K562 (cell line): ENCODE data around the gene SLC6A6. TPM values are rescaled to one million over a fixed set of nuclear protein-coding genes. Genes with fewer than 3 reads are reported as not detected.

Source experiments
- NFXL1 ChIP-seq: fragments of 450-650 bp; formaldehyde crosslinking; IDR thresholded peaks from 2 replicates; pipeline ENCODE4 v1.4.0; 2021; ENCODE audit warnings: mild to moderate bottlenecking
- ZNF133 ChIP-seq: fragments of 250-450 bp; sonication (Bioruptor Pico); IDR thresholded peaks from 2 replicates; pipeline ENCODE4 v1.4.0; 2020; ENCODE audit warnings: mild to moderate bottlenecking
- polyA plus RNA-seq, 8 experiments: library from polyadenylated mRNA; depleted of rRNA in 4 of 8; stranded (reverse) in 5 of 8; unstranded in 3 of 8; fragments of >200 nt; fragmentation: Nextera tagmentation in 2 of 8; fragmentation: Illumina TruSeq in 1 of 8; extraction: Ambion mirVana in 2 of 8; extraction: Trizol in 1 of 8; gene quantifications; 2 replicates each; pipeline versions ENCODE4 v1.2.1 to v1.2.3, GENCODE V29; 2011 to 2014; ENCODE audit warnings: inconsistent platforms in 1 of 8, missing spikeins in 1 of 8
- total RNA-seq, 7 experiments: library from RNA; depleted of rRNA in 6 of 7; stranded (reverse); fragments of >200 nt in 6 of 7; fragmentation: Illumina TruSeq in 2 of 7; extraction: Trizol in 2 of 7; gene quantifications; 2 replicates each; pipeline versions ENCODE4 v1.2.1 to v1.2.3, GENCODE V29; 2011 to 2021; ENCODE audit warnings: low replicate concordance in 1 of 7
- TF ChIP-seq, protein P1 (sequence below), 2 experiments: fragments of 450-650 bp in 1 of 2; sonication (generic) in 1 of 2; formaldehyde crosslinking in 1 of 2; IDR thresholded peaks; 2 replicates each; pipeline versions ENCODE4 v1.7.1 to v1.9.0; 2016 to 2022; ENCODE audit warnings: inconsistent platforms in 1 of 2, mild to moderate bottlenecking in 1 of 2, missing genetic modification reagents in 1 of 2
- TF ChIP-seq, protein P2 (sequence below): sonication (generic); formaldehyde crosslinking; IDR thresholded peaks from 2 replicates; pipeline ENCODE4 v1.8.1; 2022; ENCODE audit warnings: missing genetic modification reagents
- TF ChIP-seq, protein P3 (sequence below): sonication (generic); formaldehyde crosslinking; IDR thresholded peaks from 2 replicates; pipeline ENCODE4 v1.8.1; 2023; ENCODE audit warnings: missing genetic modification reagents, mild to moderate bottlenecking, borderline replicate concordance
- TF ChIP-seq, protein P4 (sequence below), 2 experiments: fragments of 200-800 bp in 1 of 2; sonication (Bioruptor generic) in 1 of 2; sonication (generic) in 1 of 2; formaldehyde crosslinking in 1 of 2; IDR thresholded peaks in 1 of 2; conservative IDR thresholded peaks in 1 of 2; 2 replicates each; pipeline versions ENCODE4 v1.5.0 to v1.6.1; 2016 to 2020; ENCODE audit warnings: missing compliant biosample characterization in 1 of 2, missing genetic modification characterization in 1 of 2, missing genetic modification reagents in 1 of 2

SLC6A6 gene
- total and polyA plus RNA-seq, 9 of the 15 experiments (the other 6 are each of a cell fraction or from before 2014, with no cell fraction given): 12.3 to 203 (median 93.2) TPM

DNA sequence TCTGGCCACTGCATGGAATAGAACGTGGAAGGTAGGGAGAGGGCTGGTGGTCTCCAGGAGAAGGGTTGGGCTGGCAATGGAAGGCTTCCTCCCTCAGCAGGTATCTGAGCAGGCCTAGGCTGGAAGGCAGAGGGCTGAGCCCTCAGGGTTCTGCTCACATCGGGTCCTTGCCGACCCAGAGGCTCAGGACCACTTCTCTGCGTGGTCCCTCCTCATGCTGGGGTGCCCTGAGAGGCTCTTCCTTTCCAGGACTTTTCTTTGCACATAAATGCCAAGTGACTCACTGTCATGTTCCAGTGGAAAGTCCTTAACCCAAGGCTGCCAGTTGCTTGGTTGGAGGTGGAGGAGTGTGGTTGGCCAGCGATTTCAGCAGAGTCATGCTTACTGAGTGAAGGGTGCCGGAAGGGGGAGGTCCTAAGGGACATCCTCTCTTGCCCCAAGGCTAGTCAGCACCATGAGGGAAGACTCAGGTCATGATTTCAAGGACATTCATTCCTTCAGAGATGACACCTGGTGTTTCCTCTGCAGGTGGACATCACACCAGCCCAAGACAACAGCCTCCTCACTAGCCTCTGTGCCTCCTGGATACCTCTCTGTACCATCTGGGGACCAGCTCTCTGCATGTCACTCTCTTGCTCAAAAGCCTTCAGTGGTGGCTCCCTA is 8.2 kb downstream of the SLC6A6 start (continued):
- TF ChIP-seq, protein P1, sequence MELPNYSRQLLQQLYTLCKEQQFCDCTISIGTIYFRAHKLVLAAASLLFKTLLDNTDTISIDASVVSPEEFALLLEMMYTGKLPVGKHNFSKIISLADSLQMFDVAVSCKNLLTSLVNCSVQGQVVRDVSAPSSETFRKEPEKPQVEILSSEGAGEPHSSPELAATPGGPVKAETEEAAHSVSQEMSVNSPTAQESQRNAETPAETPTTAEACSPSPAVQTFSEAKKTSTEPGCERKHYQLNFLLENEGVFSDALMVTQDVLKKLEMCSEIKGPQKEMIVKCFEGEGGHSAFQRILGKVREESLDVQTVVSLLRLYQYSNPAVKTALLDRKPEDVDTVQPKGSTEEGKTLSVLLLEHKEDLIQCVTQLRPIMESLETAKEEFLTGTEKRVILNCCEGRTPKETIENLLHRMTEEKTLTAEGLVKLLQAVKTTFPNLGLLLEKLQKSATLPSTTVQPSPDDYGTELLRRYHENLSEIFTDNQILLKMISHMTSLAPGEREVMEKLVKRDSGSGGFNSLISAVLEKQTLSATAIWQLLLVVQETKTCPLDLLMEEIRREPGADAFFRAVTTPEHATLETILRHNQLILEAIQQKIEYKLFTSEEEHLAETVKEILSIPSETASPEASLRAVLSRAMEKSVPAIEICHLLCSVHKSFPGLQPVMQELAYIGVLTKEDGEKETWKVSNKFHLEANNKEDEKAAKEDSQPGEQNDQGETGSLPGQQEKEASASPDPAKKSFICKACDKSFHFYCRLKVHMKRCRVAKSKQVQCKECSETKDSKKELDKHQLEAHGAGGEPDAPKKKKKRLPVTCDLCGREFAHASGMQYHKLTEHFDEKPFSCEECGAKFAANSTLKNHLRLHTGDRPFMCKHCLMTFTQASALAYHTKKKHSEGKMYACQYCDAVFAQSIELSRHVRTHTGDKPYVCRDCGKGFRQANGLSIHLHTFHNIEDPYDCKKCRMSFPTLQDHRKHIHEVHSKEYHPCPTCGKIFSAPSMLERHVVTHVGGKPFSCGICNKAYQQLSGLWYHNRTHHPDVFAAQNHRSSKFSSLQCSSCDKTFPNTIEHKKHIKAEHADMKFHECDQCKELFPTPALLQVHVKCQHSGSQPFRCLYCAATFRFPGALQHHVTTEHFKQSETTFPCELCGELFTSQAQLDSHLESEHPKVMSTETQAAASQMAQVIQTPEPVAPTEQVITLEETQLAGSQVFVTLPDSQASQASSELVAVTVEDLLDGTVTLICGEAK (IDR thresholded peaks at IDR 0.05): 0 out of 2 replicates have a peak, but pooled peaks have one; percentile 6
- TF ChIP-seq, protein P1 (CRISPR knock-in tag; IDR thresholded peaks at IDR 0.05): no peak
- TF ChIP-seq NFXL1 (peak; percentile 81; the same call in 1 of the 2 replicates), ZNF133 (CRISPR knock-in tag) (no peak)
- TF ChIP-seq, protein P2, sequence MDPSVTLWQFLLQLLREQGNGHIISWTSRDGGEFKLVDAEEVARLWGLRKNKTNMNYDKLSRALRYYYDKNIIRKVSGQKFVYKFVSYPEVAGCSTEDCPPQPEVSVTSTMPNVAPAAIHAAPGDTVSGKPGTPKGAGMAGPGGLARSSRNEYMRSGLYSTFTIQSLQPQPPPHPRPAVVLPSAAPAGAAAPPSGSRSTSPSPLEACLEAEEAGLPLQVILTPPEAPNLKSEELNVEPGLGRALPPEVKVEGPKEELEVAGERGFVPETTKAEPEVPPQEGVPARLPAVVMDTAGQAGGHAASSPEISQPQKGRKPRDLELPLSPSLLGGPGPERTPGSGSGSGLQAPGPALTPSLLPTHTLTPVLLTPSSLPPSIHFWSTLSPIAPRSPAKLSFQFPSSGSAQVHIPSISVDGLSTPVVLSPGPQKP: no peak
- TF ChIP-seq, protein P3, sequence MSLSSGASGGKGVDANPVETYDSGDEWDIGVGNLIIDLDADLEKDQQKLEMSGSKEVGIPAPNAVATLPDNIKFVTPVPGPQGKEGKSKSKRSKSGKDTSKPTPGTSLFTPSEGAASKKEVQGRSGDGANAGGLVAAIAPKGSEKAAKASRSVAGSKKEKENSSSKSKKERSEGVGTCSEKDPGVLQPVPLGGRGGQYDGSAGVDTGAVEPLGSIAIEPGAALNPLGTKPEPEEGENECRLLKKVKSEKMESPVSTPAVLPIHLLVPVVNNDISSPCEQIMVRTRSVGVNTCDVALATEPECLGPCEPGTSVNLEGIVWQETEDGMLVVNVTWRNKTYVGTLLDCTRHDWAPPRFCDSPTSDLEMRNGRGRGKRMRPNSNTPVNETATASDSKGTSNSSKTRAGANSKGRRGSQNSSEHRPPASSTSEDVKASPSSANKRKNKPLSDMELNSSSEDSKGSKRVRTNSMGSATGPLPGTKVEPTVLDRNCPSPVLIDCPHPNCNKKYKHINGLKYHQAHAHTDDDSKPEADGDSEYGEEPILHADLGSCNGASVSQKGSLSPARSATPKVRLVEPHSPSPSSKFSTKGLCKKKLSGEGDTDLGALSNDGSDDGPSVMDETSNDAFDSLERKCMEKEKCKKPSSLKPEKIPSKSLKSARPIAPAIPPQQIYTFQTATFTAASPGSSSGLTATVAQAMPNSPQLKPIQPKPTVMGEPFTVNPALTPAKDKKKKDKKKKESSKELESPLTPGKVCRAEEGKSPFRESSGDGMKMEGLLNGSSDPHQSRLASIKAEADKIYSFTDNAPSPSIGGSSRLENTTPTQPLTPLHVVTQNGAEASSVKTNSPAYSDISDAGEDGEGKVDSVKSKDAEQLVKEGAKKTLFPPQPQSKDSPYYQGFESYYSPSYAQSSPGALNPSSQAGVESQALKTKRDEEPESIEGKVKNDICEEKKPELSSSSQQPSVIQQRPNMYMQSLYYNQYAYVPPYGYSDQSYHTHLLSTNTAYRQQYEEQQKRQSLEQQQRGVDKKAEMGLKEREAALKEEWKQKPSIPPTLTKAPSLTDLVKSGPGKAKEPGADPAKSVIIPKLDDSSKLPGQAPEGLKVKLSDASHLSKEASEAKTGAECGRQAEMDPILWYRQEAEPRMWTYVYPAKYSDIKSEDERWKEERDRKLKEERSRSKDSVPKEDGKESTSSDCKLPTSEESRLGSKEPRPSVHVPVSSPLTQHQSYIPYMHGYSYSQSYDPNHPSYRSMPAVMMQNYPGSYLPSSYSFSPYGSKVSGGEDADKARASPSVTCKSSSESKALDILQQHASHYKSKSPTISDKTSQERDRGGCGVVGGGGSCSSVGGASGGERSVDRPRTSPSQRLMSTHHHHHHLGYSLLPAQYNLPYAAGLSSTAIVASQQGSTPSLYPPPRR (CRISPR knock-in tag): no peak
- TF ChIP-seq, protein P4, sequence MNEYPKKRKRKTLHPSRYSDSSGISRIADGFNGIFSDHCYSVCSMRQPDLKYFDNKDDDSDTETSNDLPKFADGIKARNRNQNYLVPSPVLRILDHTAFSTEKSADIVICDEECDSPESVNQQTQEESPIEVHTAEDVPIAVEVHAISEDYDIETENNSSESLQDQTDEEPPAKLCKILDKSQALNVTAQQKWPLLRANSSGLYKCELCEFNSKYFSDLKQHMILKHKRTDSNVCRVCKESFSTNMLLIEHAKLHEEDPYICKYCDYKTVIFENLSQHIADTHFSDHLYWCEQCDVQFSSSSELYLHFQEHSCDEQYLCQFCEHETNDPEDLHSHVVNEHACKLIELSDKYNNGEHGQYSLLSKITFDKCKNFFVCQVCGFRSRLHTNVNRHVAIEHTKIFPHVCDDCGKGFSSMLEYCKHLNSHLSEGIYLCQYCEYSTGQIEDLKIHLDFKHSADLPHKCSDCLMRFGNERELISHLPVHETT (CRISPR knock-in tag; conservative IDR thresholded peaks at IDR 0.05 in 1 of 2, IDR thresholded peaks at IDR 0.05 in 1 of 2): peak in 1 of 2 experiments; percentile 92; a peak in 2 of 4 replicates
